LHCN-M2 (cell line): ENCODE data around the gene VN1R5. TPM values are rescaled to one million over a fixed set of nuclear protein-coding genes. Genes with fewer than 3 reads are reported as not detected.
"Not testable (repeated sequence)": the region's sequence is repeated elsewhere in the genome, so short reads cannot be mapped to it uniquely, and the experiment has no call there.

Experiments
- DNase-seq: peaks from one replicate; pipeline ENCODE4 v3.0.0-alpha.2; 2012; ENCODE audit warnings: low read depth
- polyA plus RNA-seq: library from polyadenylated mRNA; unstranded; fragments of >200 nt; gene quantifications from one replicate; pipeline ENCODE4 v1.2.1, GENCODE V29; 2012; ENCODE audit warnings: missing spikeins
- total RNA-seq: library from RNA; depleted of rRNA; stranded (reverse); fragments of >200 nt; gene quantifications from 2 replicates; pipeline ENCODE4 v1.2.3, GENCODE V29; 2014; rRNA removed

VN1R5 gene
- total RNA-seq: not detected in 2 replicates
- not detected for polyA plus RNA-seq

DNA sequence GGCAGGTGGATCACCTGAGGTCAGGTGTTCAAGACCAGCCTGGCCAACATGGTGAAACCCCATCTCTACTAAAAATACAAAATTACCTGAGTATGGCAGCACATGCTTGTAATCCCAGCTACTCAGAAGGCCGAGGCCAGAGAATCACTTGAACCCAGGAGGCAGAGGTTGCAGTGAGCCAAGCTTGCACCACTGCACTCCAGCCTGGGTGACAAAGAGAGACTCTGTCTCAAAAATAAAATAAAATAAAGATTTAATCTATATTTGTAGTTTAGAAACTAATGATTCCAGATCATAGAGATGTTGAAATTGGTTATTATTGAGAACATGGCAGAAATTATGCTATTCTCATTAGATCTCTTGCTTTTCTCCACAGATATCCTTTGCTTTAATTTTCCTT, at the start of gene VN1R5:
Gene VN1R5, plus strand, starts transcription at position 301 of the 400 bp plus-strand sequence.
- DNase-seq: not testable (repeated sequence)

DNA sequence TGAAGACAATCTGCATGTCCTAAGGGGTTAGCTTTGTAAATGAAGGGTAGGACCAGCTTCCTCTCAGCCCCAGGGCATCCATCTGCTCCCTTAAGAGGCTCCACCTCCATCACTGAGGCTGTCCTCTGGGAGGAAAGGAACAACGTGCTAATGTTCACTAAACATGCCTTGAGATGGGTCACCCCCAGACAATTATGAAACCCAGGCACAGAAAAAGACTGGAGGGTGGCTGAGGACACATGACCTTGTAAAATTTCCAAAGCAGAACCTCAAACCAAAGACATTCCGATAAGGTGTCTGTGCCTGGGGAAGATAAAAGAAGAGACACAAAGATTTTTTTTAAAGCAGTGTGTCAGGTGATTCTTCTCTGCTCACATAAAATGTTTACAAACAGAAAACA, 46.5 kb upstream of the VN1R5 start:
- no peak for DNase-seq

DNA sequence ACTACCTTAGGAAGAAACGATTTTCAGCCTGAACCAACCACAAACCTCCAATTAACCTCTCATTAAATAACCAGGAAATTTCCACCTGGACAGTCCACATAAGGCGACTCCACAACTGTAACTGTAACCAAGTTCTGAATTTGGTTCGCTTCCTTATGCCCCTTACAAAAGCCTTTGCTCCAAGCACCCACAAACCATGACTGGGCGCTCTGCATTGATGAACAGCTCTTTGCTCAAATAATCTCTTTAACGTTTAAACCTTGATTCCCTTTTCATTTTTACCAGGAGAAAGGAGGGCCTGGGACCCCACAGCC, 45.9 kb upstream of the VN1R5 start:
- DNase-seq: no peak

DNA sequence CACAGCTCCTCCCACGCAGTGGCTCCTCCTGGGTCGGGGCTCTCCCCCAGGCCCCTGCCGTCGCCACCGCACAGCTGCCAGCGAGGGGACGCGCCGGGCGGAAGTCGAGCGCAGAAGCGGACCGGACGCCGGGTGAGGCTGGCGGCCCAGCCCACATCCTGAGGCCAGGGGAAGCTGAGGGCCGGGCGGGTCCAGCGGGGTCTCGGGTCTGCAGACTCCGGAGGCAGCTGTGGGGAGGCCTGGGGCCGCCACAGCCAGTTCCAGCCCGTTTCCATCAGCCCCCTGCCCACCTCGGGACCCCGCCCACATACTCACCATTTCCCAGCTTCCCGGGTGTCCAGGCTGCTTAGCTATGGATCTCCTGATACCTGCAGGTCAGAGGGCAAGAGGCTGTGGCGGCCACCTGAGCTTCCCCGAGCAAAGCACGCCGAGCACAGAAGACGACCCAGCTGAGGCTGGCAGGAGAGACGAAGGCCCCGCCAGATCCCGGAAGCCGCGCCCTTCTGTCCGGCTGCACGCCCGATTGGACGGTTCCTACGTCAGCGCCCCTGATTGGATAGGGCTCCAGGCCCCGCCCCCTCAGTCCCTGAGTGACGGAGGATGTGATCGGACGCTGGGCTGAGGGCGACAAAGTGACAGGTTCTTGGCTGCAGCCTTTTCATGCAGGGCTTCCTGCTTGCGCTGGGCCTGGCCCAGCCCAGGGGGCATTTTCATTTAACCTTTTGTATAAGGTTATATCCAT, 45.3 kb upstream of the VN1R5 start:
- DNase-seq: peak; percentile 89

DNA sequence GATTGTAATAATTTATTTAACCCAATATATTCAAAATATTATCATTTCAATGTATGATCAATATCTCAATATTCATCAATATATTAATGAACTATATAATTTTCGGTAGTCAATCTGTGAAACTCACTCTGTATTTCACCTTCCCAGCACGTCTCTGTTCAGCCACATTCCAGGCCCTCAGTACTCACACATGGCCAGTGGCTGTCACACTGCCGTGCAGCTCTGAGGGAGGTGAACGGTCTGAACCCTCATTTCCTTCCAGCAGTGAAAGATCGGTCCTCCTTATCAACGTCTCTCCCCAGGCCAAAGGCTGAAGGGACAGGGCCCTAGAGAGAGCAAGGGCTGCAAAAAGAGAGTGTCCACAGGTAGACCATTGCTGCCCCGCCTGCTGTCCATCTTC, 44.5 kb upstream of the VN1R5 start:
- DNase-seq: no peak

DNA sequence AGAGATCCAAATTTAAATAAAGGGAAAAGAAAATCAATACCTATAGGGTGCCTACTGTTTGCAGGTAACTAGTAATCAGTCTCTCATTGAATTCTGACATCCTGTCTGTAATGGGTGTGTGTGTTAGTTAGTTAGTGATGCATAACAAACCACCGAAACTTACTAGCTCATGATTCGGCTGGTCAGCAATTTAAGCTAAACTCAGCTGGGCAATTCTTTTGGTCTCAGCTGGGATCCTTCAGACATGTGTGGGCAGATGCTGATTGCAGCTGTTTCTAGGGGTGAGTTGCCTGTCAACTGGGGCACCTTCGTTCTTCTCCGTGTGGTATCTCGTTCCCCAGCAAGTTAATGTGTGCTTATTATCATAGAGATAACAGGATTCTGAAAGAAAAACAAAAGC, 43.9 kb upstream of the VN1R5 start:
- DNase-seq: peak; percentile 68

DNA sequence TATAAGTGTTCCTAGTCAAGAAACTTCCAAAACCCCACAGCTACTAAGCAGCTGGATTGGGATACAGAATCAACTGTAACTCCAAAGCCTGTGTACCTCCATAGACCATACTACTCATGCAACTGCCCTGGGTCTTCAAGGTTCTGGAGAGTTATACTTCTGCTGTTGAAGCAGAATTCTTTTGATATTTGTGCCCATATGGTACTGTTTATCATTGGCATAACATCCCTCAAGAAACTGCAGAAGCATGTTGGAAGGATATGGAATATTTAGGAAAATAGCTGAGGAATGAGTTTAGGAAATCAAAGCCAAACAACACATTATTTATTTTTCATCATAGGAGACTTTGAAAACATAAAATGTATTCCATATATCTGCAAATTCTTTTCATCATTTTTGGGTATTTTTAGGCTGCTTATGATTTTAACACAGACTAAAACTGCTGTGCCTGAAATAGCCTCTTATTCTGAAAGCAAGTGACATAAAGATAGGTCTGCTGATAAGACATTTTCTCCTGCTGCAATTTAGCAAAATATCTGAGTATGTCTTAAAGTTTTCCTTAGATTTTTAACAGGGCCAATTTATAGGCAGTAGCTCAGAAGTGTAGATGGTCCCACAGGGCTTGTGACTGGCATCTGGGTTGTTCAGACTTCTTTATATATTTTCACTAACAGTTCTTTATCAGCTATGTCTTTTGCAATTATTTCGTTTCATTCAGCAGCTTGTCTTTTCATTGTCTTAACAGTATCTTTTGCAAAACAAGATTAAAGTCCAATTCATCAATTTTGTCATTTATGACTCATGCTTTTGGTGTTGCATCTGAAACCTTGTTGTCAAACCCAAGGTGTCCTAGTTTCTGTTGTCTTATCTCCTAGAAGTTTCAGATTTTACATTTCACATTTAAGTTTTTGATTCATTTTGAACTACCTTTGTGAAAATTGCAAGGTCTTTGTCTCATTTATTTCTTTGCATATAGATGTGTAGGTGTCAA, 43.0 kb upstream of the VN1R5 start:
- no peak for DNase-seq

DNA sequence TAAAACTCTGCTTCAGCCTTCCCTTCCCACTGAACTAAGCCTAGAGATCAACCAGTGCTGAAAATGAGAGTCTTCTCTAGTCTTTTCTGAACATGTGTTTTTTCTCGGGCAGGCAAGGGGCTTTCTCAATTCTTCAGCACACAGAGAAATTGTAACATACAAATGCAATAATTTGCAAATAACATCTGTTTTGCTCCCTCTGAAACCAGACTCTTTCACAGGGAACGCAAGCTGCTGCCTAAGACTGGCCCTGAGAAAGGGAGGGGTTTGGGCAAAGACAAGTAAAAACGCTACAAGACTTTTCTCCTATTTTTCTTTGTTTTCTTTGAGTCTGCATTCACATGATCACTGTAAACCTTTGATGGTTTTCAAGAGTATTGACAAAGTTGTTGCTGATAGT, 39.6 kb upstream of the VN1R5 start:
- DNase-seq: no peak

DNA sequence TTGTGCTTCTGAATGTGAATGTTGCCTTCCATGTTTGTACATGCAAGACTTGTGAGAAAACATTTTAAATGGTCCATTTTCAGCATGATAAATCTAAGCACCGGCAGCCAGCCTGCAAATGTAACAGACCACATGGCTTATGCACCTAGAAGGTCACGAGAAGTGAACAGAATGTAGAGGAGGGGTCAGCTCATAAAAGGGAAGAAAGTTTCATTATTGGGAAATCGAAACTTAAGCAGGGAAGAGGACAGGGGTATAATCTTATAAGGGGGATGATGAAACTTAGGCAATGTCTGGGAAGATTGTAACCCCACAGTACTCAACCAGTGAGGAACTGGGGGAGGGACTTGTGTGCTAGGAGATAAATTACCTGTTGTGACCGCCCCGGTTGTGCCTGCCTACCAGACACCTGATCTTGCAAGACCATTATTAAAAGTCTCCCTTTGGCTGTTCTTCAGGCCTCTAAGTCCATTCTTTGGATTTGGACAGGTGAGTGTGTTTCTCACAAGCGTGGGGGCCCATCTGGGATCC, 37.7 kb upstream of the VN1R5 start:
- no peak for DNase-seq

DNA sequence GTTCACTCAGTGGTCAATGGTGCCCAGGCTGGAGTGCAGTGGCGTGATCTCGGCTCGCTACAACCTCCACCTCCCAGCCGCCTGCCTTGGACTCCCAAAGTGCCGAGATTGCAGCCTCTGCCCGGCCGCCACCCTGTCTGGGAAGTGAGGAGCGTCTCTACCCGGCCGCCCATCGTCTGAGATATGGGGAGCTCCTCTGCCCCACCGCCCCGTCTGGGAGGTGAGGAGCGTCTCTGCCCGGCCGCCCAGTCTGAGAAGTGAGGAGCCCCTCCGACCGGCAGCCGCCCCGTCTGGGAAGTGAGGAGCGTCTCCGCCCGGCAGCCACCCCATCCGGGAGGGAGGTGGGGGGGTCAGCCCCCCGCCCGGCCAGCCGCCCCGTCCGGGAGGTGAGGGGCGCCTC, 35.6 kb upstream of the VN1R5 start:
- DNase-seq: not testable (repeated sequence)

DNA sequence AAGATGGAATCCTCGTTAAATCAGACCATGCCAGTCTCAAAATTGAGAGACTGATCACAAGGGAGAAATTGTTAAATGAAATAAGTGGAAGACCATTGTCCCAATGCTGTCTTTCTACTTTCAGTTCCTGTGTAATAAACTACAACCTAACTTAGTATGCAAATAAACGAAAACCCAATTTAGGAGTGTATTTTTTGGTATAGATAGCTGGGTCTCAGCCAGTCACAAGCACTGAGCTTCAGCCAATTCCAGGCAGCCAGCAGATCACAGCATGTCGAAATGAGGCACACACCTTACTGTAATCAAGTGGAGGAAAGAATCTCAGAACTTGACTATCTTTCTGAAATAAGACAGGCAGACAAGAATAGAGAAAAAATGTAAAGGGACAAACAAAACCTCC, 33.0 kb upstream of the VN1R5 start:
- no peak for DNase-seq

DNA sequence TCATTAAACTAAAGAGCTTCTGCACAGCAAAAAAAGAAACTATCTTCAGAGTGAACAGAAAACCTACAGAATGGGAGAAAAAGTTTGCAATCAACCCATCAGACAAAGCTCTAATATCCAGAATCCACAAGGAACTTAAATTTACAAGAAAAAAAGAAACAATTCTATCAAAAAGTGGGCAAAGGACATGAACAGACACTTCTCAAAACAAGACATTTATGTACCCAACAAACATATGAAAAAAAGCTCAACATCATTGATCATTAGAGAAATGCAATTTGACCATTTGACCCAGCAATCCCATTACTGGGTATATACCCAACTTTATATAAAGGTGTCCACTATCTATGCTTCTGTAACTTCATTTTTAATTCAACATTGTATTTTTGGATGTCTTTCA, 31.1 kb upstream of the VN1R5 start:
- DNase-seq: no peak

DNA sequence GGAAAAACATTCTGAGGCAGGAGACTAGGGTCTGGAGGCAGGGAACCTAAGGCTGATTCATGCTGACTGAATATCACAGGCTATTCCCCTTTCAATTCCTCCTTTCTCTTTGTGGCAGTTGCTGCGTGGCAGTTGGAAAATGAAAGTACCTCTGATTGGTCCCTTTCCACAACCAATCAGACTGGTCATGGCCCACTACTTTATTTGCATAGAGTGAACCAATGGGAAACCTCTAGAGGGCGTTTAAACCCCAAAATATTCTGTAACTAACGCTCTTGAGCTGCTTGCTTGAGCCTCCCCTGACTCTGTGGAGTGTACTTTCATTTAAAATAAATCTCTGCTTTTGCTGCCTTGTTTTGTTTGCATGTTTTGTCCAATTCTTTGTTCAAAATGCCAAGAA, 27.7 kb upstream of the VN1R5 start:
- peak; percentile 58 for DNase-seq

DNA sequence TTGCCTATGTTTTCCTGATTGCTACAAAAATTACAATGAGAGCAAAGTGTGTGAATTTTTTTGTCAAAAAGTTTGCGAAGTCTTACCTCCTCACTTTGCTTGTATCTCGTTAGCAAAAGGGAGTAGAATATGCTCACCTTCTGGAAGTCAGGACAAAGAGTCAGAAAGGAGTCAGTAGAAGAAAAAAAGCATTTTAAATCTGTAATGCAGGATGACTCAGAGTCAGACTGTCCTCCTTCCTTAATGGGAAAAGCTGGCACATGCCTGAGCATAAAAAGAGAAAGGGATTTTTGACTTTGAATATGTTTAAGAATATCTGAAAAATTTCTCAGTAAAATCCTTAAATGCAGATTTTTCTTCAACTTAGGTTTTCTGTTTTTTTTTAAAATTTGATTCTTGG, 14.2 kb upstream of the VN1R5 start:
- peak; percentile 26 for DNase-seq

DNA sequence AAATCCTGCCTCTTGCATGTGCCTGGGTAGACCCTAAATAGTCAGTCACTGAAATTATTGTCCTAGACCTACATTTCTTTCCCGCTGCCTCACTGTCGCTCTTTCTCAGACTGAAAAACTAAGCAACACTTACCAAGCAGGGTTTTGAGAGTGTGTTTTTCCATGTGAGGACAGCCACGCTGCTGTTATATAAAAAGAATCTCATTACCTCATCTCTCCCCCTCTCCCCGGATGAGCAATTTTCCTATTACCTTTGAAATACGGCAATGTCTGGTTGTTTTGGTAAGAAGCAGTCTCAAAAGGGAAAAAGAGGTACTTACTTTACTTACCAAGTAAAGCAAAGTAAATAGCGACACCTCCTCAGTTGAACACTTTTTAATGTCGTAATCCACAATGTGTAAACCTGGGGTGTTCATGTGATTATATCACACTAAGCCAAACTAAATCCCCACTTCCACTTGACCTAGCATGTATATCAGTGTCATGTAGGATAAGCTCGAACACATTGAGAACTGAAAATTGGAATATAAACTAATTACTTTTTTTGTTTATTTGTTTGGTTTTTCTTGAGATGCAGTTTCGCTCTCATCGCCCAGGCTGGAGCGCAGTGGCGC, 12.2 kb upstream of the VN1R5 start:
- no peak for DNase-seq

DNA sequence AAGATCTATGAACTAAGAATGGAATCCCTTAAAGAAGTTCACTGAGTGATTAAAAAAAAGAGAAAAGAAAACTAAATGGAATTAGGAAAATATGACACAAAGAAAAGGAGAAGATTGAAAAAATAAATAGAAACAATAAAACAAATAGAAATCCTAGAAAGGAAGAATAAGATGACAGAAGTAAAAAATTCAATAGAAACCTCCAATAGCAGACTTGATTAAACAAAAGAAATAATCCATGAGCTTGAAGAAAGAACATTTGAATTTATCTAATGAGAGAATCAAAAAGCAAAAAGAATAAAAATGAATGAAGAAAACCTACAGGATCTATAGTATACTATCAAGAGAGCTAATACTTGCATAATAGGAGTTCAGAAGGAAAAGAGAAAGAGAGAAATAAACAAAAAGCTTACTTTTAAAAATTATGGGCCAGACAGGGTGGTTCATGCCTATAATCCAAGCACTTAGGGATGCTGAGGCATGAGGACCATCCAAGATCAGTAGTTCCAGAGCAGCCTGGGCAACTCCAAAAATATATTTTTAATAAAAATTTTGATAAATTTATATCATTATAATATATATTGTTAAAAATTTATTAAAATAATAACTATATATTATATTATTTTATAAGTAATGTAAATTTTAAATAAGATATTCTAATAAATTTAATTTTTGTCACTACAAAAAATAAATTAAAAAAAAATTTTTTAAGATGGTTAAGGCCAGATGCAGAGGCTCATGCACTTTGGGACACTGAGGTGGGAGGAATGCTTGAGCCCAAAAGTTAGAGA, 9.4 kb upstream of the VN1R5 start:
- no peak for DNase-seq

DNA sequence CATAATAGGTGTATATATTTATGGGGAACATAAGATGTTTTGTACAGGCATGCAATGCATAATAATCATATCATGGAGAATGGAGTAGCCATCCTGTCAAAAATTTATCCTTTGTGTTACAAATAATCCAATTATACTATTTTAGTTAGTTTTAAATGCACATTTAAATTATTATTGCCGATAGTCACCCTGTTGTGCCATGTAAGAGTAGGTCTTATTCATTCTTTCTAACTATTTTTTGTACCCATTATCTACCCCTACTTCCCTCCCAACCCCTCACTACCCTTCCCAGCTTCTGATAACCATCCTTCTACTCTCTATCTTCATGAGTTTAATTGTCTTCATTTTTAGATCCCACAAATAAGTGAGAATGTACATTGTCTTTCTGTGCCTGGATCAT, 8.3 kb upstream of the VN1R5 start:
- DNase-seq: no peak

DNA sequence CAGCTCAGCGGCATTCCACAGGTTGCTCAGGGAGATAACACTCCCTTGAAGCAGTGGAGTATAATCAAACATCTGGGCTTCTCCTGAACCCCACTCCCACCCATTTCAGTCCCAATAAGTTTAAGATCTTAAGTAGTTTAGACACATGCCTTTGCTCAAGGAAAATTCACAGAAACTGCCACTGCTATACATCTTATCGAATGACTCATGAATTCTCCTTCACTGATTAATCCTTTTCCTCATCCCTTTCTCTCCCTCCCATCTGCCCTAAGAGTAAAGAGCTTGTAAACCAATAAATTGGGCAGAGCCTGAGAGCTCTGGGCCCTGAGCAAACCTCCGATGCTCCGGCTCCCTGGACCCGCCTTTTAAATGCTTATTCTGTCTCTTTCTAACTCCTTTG, 10.2 kb downstream of the VN1R5 start:
- DNase-seq: peak; percentile 3

DNA sequence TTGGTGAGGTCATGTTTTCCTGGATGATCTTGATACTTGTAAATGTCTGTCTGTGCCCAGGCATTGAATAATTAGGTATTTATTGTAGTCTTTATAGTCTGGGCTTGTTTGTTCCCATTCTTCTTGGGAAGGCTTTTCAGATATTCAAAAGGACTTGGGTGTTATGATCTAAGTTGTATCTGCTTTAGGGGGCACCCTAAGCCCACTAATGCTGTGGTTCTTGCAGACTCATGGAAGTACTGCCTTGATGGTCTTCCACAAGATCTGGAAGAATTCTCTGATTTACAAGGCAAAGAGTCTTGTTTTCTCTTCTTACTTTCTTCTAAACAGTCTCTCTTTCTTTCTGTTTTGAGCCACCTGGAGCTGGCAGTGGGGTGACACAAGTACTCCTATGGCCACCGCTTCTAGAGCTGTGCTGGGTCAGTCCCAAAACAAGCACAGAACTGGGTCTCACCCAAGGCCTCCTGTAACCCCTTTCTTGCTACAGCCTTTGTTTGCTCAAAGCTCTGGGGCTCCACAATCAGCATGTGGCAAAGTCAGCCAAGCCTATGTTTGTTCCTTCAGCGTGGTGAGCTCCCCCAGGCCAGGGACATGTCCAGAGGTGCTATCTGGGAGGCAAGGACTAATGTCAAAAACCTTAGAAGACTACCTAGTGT, 12.6 kb downstream of the VN1R5 start:
- DNase-seq: peak; percentile 4

DNA sequence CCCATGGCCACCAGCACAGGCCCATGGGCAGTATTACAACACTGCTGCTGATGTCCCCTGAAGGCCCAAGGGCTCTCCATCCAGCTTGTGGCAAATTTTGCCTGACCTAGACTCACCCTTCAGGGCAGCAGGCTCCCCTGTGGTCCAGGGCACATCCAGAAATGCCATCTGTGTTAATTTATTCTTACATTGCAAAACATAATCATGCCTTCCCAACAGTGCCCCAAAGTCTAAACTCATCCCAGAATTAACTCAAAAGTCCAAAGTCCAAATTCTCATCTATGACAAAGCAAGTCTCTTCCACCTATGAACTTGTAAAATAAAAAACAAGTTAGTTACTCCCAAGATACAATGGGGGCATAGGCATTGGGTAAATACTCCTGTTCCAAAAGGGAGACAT, 13.3 kb downstream of the VN1R5 start:
- DNase-seq: no peak

DNA sequence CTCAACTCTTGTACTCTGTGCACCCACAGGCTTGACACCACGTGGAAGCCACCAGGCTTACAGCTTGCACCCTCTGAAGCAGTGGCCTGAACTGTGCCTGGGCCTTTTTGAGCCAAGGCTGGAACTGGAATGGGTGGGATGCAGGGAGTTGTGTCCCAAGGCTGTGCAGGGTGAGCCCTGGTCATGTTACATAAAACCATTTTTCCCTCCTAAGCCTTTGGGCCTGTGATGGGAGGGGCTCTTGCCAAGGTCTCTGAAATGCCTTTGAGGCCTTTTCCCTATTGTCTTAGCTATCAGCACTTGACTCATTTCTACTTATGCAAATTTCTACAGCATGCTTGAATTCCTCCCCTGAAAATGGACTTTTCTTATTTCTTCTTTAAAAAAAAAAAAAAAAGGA, 14.1 kb downstream of the VN1R5 start:
- DNase-seq: no peak
